Calu3 (cell line): ENCODE measurements around the gene PTPRF. TPM values are rescaled to one million over a fixed set of nuclear protein-coding genes. Genes with fewer than 3 reads are reported as not detected.
"Not testable (repeated sequence)": the region's sequence is repeated elsewhere in the genome, so short reads cannot be mapped to it uniquely, and the experiment has no call there.

Experiments used
- BruUV-seq: library from RNA; stranded (reverse); fragments of 400-500 nt; replicated peaks from 2 replicates; lab custom pipeline; 2021; lab: Mats Ljungman, UMichigan
- CTCF ChIA-PET: fragments of 300-600 bp; sonication (Branson Sonifier 250); formaldehyde crosslinking; loops from one replicate; lab custom pipeline; 2022; ENCODE audit warnings: antibody characterized with exemption; lab: Charles Lee
- DNase-seq: peaks from one replicate; pipeline ENCODE4 v3.0.0; 2022
- H3K27ac Mint-ChIP-seq: one replicate; pipeline ENCODE4 v1.8.0; 2022; ENCODE audit warnings: mixed read lengths; ENCODE audit not compliant: unreplicated experiment
- H3K27me3 Mint-ChIP-seq: one replicate; pipeline ENCODE4 v1.8.0; 2022; ENCODE audit warnings: mixed read lengths; ENCODE audit not compliant: unreplicated experiment
- H3K36me3 Mint-ChIP-seq: one replicate; pipeline ENCODE4 v1.8.0; 2022; ENCODE audit warnings: mild to moderate bottlenecking, moderate library complexity, mixed read lengths; ENCODE audit not compliant: insufficient read depth, unreplicated experiment
- H3K4me1 Mint-ChIP-seq: one replicate; pipeline ENCODE4 v1.8.0; 2022; ENCODE audit warnings: mild to moderate bottlenecking, low read depth, mixed read lengths; ENCODE audit not compliant: unreplicated experiment
- H3K4me3 Mint-ChIP-seq: one replicate; pipeline ENCODE4 v1.8.0; 2022; ENCODE audit warnings: mild to moderate bottlenecking, low read depth, moderate library complexity, mixed read lengths; ENCODE audit not compliant: unreplicated experiment
- H3K9me3 Mint-ChIP-seq: one replicate; pipeline ENCODE4 v1.8.0; 2022; ENCODE audit warnings: low read depth, mixed read lengths; ENCODE audit not compliant: unreplicated experiment
- intact Hi-C: fragments of 100-400 bp; cut with micrococcal nuclease; formaldehyde crosslinking; loops from one replicate; pipeline ENCODE4 v1.10.0; 2022; ENCODE audit not compliant: unreplicated experiment
- total RNA-seq: library from RNA; stranded (reverse); gene quantifications from 2 replicates; pipeline ENCODE4 v1.2.3, GENCODE V29; 2022
- TF ChIP-seq, protein P1 (sequence below): fragments of 200-600 bp; IDR thresholded peaks from one replicate; pipeline ENCODE4 v1.8.0; 2022; ENCODE audit warnings: antibody characterized with exemption; ENCODE audit not compliant: unreplicated experiment

The PTPRF gene
- total RNA-seq, 1 experiment from 2014 or later = 318 TPM

DNA sequence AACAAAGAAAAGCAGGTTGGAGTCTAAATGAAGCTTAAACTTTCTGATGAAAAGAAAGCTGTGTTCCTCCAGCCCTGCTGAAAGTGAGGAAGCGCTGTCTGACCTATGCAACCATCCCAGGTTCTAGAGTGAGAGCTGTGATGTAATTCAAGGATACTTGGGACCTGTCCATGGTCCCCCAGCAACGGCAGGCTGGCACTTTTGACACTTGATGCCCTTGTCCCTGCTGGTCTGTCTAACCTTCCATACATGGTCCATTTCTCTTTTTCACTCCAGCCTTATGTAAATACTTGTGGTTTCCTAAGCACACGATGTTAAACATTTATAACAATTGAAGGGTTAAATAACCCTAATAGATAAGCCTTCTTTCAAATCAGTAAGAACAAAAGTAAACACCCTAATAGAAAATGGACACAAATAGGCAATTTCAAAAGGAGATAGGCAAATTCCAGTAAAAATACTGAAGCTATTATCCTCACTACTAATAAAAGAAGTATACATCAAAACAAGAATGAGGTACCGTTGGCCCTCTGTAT lies 101.5 kb downstream of the PTPRF start:
- BruUV-seq = no TSS peak
- TF ChIP-seq, protein P1, sequence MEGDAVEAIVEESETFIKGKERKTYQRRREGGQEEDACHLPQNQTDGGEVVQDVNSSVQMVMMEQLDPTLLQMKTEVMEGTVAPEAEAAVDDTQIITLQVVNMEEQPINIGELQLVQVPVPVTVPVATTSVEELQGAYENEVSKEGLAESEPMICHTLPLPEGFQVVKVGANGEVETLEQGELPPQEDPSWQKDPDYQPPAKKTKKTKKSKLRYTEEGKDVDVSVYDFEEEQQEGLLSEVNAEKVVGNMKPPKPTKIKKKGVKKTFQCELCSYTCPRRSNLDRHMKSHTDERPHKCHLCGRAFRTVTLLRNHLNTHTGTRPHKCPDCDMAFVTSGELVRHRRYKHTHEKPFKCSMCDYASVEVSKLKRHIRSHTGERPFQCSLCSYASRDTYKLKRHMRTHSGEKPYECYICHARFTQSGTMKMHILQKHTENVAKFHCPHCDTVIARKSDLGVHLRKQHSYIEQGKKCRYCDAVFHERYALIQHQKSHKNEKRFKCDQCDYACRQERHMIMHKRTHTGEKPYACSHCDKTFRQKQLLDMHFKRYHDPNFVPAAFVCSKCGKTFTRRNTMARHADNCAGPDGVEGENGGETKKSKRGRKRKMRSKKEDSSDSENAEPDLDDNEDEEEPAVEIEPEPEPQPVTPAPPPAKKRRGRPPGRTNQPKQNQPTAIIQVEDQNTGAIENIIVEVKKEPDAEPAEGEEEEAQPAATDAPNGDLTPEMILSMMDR = no peak
- no peak for DNase-seq
- no peaks in the 10 kb centered on the region for H3K27me3 Mint-ChIP-seq
- H3K4me1 Mint-ChIP-seq = no peaks in the 10 kb centered on the region
- intact Hi-C loops = no loop called here
- no peak overlapping the region for H3K27ac Mint-ChIP-seq
- H3K9me3 Mint-ChIP-seq = no peaks in the 10 kb centered on the region
- peaks cover 24% of the 10 kb centered on the region for H3K36me3 Mint-ChIP-seq
- no peak overlapping the region for H3K4me3 Mint-ChIP-seq
- CTCF ChIA-PET = interaction anchor here (1.0 kb wide), 1 partner anchor 53 kb away, joined by 6 read pairs; no protein-coding TSS in a partner anchor

DNA sequence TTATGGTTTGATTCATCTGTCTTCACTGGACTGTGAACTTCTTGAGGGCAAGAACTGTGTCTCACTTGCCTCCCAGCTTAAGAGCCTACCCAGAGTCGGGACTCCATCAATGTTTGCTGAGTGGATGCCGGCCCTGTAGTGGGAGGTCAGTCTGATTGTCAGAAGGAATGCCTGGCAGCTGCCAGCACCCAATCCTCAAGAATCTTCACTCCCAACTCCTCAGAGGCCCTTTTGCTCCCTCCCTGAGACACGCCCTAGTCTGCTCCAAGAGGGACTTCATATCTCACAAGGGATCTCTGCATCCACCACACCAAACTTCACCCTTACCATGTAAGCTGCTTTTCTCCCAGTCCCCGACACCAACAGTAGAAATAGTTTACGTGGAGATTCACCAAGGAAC lies 104.0 kb downstream of the PTPRF start:
- H3K27ac Mint-ChIP-seq = no peak overlapping the region
- TF ChIP-seq, protein P1 = no peak
- BruUV-seq = no TSS peak
- no peak overlapping the region for H3K4me3 Mint-ChIP-seq
- no peaks in the 10 kb centered on the region for H3K4me1 Mint-ChIP-seq
- no peak for DNase-seq
- intact Hi-C loops = no loop called here
- CTCF ChIA-PET = no interaction called here
- no peaks in the 10 kb centered on the region for H3K27me3 Mint-ChIP-seq
- H3K9me3 Mint-ChIP-seq = no peaks in the 10 kb centered on the region
- peaks cover 27% of the 10 kb centered on the region for H3K36me3 Mint-ChIP-seq

DNA sequence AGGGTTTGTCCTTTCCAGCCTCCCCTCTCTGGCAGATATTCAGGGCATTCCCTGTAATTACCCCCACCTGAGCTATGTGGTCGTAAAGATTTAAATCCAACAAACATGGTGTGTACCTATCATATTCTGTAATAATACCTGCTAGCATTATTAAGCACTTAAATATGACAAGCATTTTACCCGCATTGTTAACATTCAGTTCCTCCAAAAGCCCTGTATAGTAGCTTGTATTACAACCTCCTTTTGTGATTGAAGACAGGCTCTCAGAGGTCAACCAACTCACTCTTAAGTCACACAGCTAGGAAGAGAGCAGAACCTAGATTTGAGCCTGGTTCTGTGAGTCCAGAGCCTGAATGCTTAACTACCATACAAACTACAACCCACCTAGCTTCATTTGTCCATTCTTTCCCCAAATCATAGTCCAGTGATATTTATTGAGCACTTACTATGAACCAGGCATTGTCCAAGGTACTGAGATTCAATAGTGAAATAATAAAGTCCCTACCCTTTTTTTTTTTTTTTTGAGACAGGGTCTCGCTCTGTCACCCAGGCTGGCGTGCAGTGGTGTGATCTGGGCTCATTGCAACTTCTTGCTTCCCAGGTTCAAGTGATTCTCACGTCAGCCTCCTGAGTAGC lies 105.4 kb downstream of the PTPRF start:
- no peaks in the 10 kb centered on the region for H3K4me1 Mint-ChIP-seq
- TF ChIP-seq, protein P1 = no peak
- H3K27ac Mint-ChIP-seq = no peak overlapping the region
- peaks cover 22% of the 10 kb centered on the region for H3K36me3 Mint-ChIP-seq
- CTCF ChIA-PET = interaction anchor here (0.7 kb wide), 2 partner anchors 14 to 1896 kb away, joined by 4 to 6 read pairs; no protein-coding TSS in a partner anchor
- BruUV-seq = no TSS peak
- H3K4me3 Mint-ChIP-seq = no peak overlapping the region
- H3K27me3 Mint-ChIP-seq = no peaks in the 10 kb centered on the region
- H3K9me3 Mint-ChIP-seq = no peaks in the 10 kb centered on the region
- intact Hi-C loops = no loop called here
- no peak for DNase-seq

DNA sequence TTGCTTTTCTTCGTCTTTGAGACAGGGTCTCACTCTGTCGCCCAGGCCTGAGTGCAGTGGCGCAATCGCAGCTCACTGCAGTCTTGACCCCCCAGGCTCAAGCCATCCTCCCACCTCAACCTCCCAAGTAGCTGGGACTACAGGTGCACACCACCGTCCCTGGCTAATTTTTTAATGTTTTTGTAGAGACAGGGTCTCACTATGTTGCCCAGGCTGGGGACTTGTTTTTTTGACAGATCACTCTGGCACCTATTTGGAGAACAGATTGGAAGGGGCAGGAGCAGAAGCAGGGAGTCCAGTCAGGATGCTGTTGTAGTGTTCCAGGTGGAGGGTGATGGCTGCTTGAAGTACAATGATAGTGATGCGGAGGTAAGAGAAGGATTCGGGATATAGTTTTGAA lies 106.6 kb downstream of the PTPRF start:
- CTCF ChIA-PET = interaction anchor here (0.6 kb wide), 1 partner anchor 20 kb away, joined by 3 read pairs; no protein-coding TSS in a partner anchor
- H3K27ac Mint-ChIP-seq = no peak overlapping the region
- DNase-seq = no peak
- TF ChIP-seq, protein P1 = no peak
- no peaks in the 10 kb centered on the region for H3K27me3 Mint-ChIP-seq
- H3K36me3 Mint-ChIP-seq = peaks cover 22% of the 10 kb centered on the region
- no TSS peak for BruUV-seq
- intact Hi-C loops = no loop called here
- no peaks in the 10 kb centered on the region for H3K9me3 Mint-ChIP-seq
- H3K4me3 Mint-ChIP-seq = no peak overlapping the region
- no peaks in the 10 kb centered on the region for H3K4me1 Mint-ChIP-seq

DNA sequence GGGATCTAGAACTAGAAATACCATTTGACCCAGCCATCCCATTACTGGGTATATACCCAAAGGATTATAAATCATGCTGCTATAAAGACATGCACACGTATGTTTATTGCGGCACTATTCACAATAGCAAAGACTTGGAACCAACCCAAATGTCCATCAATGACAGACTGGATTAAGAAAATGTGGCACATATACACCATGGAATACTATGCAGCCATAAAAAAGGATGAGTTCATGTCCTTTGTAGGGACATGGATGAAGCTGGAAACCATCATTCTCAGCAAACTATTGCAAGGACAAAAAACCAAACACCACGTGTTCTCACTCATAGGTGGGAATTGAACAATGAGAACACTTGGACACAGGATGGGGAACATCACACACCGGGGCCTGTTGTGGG lies 107.7 kb downstream of the PTPRF start:
- H3K27me3 Mint-ChIP-seq, H3K27ac Mint-ChIP-seq, H3K4me3 Mint-ChIP-seq, intact Hi-C loops, CTCF ChIA-PET, BruUV-seq, DNase-seq, H3K9me3 Mint-ChIP-seq: not testable (repeated sequence)
- Mint-ChIP-seq H3K4me1 (peaks cover 11% of the 10 kb centered on the region), H3K36me3 (peaks cover 18% of the 10 kb centered on the region)
